GM19025 (cell line): ENCODE data around the gene UBTD2.
"Not testable (repeated sequence)": the region's sequence is repeated elsewhere in the genome, so short reads cannot be mapped to it uniquely, and the experiment has no call there.

Experiments
- ATAC-seq: cut with Tn5 transposase; IDR thresholded peaks from one replicate; pipeline ENCODE4 v1.9.1; 2021; ENCODE audit warnings: mild to moderate bottlenecking, low read depth, moderate library complexity; ENCODE audit not compliant: unreplicated experiment

Gene UBTD2, protein sequence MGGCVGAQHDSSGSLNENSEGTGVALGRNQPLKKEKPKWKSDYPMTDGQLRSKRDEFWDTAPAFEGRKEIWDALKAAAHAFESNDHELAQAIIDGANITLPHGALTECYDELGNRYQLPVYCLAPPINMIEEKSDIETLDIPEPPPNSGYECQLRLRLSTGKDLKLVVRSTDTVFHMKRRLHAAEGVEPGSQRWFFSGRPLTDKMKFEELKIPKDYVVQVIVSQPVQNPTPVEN

DNA sequence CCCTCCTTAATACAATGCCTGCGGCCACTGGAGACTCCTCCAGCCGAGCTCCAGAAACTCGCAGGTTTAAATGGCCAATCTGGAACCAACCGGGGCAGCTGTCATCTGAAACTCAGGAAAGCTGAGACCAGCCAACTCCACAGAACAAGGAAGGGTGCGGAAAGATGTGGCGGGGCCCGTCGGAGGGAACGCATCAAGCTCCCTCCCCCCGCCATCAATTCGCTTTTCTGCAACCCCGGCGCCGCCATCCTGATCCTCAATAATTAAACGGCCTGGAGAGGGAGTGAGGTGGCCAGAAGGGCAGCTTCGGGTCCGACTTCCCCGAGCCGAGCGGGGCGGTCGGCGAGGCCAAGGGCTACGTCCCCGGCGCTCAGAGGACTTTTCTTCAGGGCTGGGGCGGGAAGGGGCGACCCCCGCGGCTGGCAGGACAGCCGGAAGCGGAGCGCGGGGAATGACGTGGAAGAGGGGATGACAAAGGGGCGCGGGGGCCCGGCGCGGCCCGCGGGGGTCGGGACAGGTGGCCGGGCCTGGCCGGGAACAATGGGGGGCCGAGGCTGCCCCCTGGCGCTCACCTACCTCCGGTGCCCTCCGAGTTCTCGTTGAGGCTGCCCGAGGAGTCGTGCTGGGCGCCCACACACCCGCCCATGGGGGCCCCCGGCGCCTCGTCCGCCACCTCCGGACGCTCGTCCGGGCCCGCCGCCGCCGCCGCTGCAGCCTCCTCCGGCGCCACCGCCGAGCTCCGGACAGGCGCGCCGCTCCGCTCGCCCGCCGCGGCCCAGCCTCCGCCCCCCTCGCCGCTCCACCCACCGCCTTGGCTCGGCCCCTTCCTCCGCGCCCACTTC lies at the start of gene UBTD2:
Gene UBTD2 (minus strand): TSS at position 745 of the 842 bp plus-strand sequence. CDS start 99 bp downstream, at position 646.
- ATAC-seq = peak; percentile 91

DNA sequence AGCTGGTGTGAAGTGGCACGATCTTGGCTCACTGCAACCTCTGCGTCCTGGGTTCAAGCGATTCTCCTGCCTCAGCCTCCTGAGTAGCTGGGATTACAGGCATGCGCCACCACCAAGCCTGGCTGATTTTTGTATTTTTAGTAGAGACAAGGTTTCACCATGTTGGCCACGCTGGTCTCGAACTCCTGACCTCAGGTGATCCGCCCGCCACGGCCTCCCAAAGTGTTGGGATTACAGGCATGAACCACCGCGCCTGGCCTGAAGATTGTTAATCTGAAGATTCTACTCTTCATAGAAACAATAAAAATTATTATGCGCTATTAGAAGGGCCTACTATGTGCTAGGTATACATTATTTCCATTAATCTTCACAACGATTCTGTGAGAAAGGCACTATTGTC lies 43.3 kb upstream of the UBTD2 start:
- ATAC-seq = not testable (repeated sequence)

DNA sequence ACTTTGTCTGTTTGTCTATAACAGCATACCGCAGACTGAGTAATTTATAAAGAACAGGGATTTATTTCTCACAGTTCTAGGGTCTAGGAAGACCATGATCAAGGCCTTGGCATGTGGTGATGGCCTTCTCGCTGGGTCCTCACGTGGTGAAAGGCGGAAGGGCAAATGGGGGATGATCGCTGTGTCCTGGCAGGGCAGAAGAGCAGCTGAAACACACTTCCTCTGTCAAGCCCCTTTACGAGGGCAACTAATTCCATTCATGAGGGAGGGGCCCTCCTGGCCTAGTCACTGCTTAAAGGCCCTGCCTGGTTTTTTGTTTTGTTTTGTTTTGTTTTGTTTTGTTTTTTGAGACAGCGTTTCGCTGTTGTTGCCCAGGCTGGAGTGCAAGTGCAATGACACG lies 41.9 kb upstream of the UBTD2 start:
- ATAC-seq = no peak

DNA sequence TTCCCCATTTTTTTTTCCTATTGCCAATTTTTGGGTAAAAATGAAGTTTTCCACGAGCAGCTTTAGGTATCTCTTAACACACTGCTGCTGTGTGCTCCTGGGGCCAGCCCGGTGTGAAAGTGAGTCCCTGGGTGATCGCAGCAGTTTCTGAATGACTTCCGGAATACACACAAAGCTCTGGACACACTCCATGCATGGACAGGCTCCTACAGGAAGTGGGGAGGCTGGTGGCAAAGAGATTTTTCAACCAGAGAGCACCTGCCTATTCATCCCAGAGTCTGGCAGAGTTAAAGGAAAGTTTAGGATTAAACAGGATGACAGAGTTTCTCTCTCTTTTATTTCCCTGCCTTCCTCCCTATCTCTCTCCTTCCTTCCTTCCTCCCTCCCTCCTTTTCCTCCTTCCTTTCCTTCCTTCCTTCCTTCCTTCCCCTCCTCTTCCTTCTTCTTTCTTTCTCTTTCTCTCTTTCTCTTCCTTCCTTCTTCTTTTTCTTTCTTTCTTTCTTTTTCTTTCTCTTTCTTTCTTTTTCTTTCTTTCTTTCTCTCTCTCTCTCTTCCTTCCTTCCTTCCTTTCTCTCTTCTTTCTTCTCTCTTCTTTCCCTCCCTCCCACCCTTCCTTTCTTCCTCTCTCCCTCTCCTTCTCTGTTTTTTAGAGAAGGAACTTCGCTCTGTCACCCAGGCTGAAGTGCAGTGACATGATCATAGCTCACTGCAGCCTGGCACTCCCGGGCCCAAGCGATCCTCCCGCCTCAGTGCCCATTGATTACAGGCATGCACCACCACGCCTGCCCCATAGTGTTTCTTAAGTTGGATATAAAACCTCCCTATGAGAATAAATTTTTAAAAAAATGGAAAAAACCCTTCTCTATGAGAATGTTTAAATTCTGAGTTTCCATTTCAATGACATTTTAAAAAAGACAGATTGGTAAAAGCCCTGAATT lies 38.7 kb upstream of the UBTD2 start:
- ATAC-seq = no peak

DNA sequence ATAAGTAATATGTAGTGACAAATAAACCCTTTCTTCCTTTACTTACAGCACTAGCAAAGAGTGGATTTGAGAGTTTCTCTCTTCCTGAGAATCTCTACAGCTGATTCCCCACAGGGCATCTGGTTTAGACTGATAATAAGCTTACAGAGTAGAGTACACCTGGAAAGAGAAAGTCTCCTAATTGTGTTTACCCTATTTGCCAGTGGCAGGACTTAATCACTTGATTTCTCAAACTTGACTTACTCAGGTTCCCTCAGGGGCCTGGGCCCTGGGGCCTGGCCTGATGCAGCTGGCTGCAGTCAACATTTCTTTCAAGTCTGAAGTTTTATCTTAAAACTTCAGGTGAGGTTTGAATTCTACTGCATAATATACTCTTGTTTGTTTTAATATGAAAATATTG lies 38.0 kb upstream of the UBTD2 start:
- ATAC-seq = no peak

DNA sequence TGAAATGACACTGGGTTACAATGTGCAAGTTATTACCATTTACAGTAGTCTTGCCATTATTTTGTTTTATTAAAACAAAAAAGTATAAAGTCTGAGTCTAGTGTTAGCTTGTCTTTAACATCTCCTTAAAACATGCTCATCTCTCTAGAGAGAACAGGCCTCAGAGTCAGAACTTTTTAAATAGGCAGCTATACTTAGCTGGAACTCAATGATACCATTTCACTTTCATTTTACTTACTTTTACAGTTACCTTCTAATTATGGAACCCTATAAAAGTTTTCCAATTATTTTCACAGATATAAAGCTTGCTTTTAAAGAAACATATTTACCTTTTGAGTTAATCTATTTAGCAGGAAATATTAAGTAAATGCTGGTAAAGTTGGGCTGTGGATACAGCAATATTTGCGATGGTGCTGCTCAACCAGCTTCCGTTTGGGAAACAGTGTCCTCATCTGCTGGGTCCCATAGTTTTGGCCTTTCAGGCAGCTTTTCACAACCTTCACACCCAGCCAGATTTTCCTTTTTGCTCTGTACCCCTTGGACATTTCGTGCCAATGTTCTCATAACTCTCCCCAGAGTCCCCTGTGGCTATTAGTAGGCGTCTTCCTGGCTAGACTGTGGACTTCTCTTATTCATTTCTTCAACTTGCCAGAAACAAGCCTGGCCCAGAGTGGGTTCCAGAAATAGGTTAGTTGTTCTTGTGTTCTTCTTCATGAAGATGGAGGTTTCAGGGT lies 36.3 kb upstream of the UBTD2 start:
- ATAC-seq = no peak

DNA sequence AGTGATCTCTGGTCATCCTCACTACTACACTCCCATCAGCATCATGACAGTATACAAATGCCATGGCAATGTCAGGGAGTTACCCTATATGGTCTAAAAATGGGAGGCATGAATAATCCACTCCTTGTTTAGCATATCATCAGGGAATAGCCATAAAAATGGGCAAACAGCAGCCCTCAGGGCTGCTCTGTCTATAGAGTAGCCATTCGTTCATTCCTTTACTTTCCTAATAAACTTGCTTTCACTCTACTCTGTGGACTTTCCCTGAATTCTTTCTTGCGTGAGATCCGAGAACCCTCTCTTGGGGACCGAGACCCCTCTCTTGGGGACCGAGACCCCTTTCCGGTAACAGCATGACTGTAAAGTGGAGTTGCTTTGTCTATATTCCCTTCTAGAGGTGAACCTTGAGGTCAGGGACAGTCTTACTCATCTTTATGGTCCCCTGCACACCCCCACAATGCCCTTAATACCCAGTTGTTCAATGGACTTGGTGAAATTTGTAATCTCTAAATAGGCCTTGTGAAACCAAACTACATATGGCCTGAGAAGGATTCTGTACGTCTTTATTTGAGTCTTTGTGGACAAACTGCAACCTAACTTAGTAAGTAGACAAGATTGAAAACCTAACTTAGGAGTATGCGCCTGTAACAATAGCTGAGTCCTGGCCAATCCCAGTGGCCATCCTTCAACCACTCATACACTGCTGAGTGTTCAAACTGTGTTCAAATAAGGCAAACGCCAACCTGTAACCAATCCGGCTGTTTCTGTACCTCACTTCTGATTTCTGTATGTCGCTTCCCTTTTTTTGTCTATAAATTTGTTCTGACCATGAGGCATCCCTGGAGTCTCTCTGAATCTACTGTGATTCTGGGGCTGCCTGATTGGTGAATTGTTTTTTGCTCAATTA lies 32.3 kb upstream of the UBTD2 start:
- peak; percentile 70 for ATAC-seq

DNA sequence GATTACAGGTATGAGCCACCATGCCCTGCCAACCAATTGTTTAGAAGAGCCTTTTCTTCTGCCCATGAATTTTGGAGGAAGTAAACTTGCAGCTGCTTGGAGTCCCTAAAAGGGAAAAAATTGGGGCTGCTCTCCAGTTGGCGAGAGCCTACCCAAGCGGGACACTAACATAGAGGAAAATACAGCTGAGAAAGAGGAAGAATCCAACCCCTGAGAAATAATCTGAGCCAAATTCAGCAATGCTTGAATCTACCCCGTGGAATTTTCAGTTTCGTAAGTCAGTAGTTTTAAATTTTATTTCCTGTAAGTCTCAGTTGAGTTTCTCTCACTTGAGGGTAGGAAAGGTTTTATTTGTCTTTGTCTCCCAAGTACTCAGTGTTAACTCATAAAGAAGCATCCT lies 30.4 kb upstream of the UBTD2 start:
- ATAC-seq = no peak

DNA sequence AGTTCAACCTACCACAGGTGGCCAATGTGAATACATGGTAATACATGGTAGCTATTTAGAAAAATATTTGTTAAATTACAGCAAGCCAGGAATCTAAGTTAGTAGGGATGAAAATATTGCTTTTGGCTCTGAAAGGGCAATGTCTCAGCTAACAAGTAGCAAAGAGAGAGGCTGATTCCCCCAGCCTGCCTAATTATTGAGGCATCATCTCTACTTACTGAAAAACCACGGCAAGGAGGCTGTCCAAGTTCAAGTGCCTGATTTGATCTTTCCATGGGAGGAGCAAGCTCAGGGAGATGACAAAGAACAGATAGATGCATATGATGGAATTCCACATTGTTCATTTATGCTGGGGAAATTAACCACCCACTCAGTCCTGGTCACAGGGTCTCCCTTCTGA lies 28.7 kb upstream of the UBTD2 start:
- no peak for ATAC-seq

DNA sequence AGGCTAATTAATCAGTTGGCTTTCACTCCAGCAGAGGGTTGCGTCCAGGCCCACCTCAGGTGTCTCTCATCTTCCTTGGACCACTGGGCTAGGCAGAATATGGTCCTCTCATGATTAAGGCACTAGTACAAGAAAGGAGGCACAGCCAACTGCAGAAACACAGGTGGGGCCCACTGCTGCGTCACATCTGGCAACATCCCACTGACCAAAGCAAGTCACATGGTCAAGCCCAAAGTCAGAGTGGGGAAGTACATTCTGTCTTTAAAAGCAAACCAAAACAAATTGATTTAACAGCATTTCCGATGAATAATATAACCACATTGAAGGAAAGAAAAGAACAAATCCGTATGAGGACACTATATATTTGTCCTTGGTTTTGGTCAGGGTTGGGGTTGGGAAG lies 28.0 kb upstream of the UBTD2 start:
- no peak for ATAC-seq

DNA sequence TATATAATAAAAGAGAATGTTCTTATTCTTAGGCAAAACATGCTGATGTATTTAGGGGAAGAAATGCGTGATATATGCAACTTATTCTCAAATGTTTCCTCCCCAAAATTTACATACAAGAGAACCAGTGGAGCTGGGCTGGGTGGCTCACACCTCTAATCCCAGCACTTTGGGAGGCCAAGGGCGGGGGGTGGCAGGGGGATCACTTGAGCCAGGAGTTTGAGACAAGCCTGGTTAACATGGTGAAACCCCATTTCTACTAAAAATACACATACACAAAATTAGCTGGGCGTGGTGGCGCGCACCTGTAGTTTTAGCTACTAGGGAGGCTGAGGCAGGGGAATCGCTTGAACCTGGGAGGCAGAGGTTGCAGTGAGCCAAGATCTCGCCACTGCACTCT lies 27.5 kb upstream of the UBTD2 start:
- ATAC-seq = no peak

DNA sequence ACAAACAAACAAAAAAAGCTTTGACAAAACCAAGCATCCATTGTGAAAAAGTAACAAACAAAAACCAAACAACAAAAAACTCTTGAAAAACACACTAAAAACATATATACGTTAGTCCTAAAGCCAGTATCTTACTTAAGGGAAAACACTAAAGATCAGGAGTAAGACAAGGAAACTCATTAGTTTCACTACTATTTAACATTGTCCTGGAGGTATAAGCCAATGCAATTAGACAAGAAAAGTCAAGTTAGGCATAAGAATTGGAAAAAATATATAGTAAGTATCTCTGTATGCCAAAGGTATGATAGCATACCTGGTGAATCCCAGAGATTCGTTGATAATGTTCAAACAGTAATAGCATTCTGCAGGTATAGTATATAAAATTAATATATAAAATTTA lies 21.8 kb upstream of the UBTD2 start:
- no peak for ATAC-seq

DNA sequence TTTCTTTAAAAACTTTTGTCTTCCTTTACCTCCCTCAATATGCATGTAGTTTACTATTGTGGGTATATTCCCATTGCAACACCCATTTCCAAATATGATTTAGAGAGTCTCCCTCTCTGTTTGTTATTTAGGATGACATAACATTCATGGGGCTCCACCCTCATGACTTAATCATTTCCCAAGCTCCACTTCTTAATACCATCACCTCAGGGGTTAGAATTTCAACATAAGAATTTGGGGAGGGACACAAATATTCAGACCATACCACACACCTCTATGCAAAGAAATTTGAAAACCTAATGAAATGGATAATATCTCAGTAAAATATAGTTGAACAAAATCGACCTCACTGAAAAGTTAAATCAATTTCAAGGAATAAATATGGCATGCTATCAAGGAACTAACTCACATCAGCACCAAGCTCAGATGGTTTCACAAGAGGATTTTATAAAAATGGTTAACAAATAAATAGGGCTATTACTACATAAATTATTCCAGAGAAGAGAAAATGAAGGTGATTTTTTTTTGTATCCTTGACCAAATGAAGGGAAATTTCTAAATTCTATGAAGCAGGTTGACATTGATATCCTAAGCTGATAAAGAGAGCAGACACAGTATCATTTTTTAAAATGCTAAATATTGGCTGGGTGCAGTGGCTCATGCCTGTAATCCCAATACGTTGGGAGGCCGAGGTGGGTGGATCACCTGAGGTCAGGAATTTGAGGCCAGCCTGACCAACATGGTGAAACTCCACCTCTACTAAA lies 20.2 kb upstream of the UBTD2 start:
- ATAC-seq = no peak

DNA sequence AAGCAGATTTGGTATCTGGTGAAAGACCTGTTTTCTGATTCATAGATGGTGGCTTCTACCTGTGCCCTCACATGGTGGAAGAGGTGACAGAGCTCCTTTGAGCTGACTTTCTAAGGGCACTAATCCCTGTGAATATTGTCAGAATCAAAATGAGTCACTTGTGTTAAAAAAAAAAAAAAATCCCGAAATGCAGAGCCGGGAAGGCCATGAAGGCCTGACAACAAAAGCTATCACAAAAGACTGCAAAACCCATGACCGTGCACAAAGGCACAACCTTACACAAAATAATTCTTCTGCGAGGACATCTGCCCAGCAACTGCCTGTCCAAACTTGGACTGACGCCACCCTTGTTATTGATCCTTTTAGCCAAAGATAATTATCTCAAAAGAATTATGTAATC lies 19.6 kb upstream of the UBTD2 start:
- no peak for ATAC-seq

DNA sequence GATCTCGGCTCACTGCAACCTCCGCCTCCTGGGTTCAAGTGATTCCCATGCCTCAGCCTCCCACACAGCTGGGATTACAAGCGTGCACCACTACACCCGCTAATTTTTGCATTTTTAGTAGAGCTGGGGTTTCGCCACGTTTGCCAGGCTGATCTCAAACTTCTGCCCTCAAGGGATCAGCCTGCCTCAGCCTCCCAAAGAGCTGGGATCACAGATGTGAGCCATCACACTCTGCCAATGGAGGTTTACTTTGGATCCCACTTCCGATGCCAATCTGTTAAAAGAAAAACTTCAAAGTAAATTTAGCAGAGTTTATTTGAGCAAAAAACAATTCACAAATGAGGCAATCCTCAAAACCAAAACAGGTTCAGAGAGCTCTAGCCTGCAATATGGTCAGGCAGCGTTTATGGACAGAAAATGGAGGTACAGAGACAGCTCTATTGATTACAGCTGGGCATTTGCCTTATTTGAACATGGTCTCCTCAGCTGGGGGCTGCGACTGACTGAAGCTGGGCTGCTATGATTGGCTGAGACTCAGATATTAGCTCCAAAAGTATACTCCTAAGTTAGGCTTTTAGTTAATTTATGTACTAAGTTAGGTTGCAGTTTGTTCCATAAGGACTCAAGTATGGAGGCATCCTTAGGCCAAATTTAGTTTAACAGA lies 18.6 kb upstream of the UBTD2 start:
- no peak for ATAC-seq

DNA sequence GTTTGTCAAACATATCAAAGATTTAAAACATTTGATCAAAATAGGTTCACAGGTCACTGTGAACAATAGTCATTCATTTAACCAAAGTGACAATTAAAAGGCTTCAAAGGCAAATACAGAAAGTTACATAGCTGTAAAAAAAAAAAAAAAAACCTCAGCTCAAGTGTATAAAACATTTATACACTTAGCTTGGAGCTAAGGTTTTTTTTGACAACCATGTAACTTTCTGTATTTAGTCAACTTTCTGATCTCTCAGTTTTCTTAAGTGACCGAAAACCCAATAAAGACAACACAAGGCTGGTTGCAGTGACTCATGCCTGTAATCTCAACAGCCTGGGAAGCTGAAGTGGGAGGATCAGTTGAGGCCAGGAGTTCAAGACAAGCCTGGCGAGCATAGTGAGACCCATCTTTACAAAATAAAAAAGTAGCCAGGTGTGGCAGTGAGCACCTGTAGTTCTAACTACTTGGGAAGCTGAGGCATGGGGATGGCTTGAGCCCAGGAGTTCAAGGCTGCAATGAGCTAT lies 16.4 kb upstream of the UBTD2 start:
- ATAC-seq = no peak

DNA sequence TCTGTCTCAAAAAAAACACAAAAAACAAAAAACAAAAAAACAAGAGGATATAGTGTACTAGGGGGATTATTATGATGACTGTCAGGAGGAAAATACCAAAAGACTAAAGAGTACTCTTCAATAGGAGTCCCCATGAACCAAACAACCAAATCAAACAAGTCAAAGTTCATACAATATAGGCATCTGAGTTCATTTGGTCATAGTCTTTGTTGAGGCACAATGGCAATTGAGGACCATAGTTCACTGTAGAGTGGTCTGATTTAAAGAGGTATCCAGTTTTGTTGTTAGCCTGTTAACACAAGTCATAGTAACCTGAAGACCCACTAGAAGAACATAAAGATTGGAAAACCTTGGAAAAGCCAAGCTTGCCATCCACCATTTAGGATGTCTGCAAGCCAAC lies 11.3 kb upstream of the UBTD2 start:
- no peak for ATAC-seq
